Kidney tubule cell (primary cell): ENCODE data around the gene DENND1B.

Experiments
- DNase-seq: peaks from one replicate; pipeline ENCODE4 v3.0.0-alpha.2; 2018; ENCODE audit warnings: low spot score

The DENND1B gene

DNA sequence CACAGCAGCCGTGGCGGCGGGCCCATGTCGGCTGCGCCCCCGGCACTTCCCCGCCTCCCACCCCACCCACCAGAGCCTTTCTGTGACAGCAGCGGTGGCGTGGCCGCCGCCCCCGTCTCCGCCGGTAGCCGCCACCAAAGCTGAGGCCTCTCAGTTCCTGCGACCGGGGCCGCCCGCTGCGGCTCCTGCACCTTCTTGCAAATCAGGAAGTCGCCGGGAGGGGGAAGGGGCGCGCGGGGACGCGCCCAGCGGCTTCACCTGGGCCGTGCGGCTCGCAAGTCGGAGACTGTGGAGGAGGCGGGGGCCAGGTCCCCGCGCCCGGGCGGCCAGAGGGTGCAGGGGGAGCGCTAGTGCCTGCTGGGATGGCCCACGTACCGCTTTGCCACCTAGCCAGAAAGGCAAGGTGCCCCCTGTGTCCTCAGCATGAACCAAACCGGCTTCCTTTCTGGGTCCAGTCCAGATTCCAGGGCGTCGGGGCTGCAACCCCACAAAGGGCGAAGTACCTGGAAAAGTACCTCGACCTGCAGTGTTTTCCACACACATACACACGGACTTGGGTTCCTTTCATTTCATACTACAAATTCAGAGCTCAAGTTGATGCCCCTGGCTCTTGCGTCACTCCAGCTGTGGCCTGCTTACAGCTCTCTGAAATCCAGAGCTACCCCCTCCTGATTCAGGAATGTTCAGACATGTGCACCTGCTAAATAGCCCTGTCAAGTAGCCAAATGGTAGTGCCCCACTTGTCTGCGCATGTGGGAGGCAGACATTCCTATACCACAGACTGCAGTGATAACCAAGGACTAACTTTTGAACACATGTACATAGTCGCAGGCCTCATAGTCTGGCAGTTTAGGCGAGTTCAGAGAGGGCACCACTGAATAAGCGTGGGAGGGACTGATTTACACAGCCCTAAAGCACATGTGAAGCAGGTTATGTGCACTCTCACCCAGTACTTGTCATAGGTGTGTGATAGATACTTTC lies at the start of gene DENND1B:
TSS of gene DENND1B (minus strand) at position 199 of the 981 bp plus-strand sequence. CDS start 325 bp downstream, outside the sequence.
- peak; percentile 80 for DNase-seq

GRCh38 chr1:197814306-197814705 lies 39.0 kb upstream of the DENND1B start:
- DNase-seq = no peak

DNA sequence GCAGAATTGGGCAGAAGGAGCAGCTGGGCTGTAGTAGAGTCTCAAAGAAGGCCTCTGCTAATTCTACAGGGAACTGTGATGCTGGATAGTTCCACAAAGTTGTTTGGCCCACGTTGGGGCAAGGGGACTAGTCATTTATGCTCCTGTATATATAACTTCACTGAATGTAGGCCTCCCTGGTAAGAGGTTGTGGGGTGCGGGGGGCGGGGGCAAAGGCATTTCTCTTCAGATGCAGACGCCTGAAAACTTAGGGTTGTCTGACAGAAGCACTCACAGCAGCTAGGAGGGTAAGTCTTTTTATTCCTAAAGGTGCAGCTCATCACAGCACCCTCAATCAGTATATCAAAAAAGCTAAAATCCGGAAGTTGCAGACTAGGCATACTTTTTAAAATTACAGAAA lies 38.5 kb upstream of the DENND1B start:
- no peak for DNase-seq

DNA sequence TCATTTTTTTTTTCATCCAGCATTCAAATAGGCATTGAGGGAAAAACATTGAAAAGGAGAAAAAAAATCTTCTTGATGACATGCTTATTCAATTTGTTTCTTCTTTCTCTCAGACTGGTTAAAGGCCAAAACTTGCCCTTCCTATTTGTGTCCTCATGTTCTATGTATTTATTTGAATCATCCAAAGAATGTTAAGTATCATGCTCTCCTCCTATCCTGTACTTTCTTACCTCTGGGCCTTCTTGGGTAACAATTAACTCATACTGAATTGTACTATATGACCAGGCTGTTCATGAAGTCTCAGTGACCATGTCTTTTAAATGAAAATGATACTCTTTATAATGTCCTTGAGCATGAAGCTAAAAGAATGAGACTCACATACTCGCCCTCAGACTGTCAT lies 36.5 kb upstream of the DENND1B start:
- peak; percentile 59 for DNase-seq

- no peak for DNase-seq
Observed at GRCh38 chr1:197810812-197811211, 35.5 kb upstream of the DENND1B start.

DNA sequence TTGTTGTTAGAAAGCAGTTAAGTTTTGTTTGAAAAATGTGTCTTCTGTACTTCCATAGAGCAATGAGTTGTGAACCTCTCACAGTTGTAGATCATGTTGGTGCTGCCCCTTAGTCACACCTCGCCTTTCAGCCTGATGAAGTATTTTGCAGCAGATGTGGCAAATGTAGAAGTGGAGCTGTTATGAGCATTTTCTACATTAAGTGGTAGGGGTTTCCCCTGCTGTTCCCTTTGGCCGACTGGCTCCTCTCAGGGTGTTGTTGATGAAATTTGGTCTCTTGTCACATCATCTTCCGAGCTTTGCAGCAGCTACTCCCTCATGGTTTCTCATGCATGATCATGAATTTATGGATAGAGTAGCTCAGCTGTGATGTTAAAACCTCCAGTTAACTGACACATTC lies 33.6 kb upstream of the DENND1B start:
- DNase-seq = no peak

GRCh38 chr1:197807739-197808453 lies 32.6 kb upstream of the DENND1B start:
- no peak for DNase-seq

- no peak for DNase-seq
Observed at GRCh38 chr1:197807216-197807615, 31.9 kb upstream of the DENND1B start.

GRCh38 chr1:197806718-197807117 lies 31.4 kb upstream of the DENND1B start:
- DNase-seq = no peak

DNA sequence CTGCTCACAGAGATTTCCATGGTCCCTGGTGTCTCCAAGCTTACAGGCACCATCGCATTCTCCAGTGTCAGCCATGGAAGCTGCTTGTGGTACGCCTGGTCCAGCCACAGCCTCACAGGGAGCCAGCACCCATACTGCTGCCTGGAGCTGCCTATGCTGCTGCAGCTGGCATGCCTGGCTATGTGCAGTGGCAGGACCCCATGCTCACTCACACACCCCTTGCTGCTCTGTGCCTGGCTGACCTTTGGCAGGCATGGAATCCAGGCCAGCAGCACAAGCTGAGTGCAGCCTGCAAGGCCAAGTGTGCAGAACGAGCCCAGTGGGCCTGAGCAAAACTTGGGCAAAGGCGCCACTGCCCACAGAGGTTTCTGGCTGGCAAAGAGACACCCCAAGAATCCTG lies 26.4 kb upstream of the DENND1B start:
- no peak for DNase-seq

GRCh38 chr1:197801111-197801482 lies 25.8 kb upstream of the DENND1B start:
- no peak for DNase-seq

- DNase-seq = no peak
Observed at GRCh38 chr1:197800379-197801110, 25.3 kb upstream of the DENND1B start.

GRCh38 chr1:197799271-197799670 lies 24.0 kb upstream of the DENND1B start:
- peak; percentile 75 for DNase-seq

- no peak for DNase-seq
Observed at GRCh38 chr1:197798492-197798891, 23.2 kb upstream of the DENND1B start.

GRCh38 chr1:197797010-197797409 lies 21.7 kb upstream of the DENND1B start:
- DNase-seq = no peak

DNA sequence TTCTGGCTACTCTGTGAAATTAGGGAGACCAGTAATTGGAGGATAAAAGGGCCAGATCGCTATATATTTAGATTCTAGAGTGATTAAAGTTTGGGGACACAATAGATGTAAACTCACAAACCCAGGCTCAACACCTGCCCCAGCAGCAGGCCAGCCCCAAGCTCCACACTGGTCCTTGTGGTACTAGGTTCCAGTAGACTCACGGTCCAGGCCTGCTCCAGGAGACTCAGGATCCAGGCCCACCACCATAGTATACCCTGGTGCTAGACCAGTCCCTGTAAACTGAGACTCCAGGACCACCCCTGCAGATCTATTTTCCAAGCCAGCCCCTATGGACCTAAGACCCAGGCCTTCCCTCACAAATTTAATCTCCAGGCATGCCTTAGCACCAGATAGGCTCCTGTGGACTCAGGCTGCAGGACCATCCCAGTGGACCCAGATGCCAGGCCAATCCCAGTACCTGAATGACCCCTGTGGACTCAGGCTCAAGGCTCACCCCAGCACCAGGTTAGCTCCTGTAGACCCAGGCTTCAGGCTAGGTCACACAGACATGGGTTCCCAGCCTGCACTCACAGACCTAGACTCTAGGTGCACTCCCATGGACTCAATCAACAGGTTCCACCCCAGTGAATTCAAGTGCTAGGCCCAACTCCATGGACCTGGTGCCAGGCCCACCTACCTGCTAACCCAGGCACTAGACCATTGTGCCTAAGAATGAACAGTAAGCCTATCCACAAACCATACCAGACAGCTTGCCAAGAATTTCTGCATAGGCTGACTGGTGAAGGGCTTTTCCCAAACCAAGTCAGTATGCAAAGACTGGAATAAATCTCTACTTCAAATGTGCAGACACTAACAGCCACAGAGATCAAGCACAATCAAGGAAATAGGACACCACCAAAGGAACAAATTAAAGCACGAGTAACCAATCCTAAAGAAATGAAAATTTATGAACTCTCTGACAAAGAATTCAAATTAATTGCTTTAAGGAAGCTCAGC lies 13.8 kb upstream of the DENND1B start:
- DNase-seq = no peak

GRCh38 chr1:197787623-197788536 lies 12.6 kb upstream of the DENND1B start:
- no peak for DNase-seq

GRCh38 chr1:197787056-197787455 lies 11.8 kb upstream of the DENND1B start:
- peak; percentile 61 for DNase-seq

DNA sequence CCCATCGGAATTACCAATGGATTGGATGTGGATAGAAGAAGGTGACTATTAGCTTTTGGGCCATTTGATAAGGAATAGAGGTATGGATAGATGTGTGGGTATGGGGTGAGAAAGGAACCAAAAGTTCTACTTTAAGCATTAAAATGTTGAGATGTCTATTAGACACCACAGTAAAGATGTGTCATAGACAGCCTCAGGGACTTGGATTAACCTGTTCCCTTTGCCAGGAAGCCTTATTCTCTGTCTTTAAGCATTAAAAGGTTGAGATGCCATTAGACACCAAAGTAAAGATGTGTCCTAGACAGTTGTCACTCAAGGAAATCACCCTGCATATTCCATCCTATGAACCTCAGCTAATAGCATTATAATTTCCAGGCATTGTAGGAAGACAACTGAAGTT lies 11.0 kb upstream of the DENND1B start:
- DNase-seq = no peak

GRCh38 chr1:197783510-197783948 lies 8.2 kb upstream of the DENND1B start:
- DNase-seq = peak; percentile 77
